ENCODE results near the gene PPID. TPM values are rescaled to one million over a fixed set of nuclear protein-coding genes. Genes with fewer than 3 reads are reported as not detected.

PPID gene
- total RNA-seq, 1 experiment from 2014 or later = 125 TPM

Other genes starting within 250 kb of the PPID start
- not detected in 2 replicates for gene RXFP1, start 201.5 kb downstream of the PPID start, total RNA-seq (2014; rRNA removed; shearing (Covaris generic); ENCODE audit: low replicate concordance)
- gene C4orf46, start 51.5 kb downstream of the PPID start, total RNA-seq (2014; rRNA removed; shearing (Covaris generic); ENCODE audit: low replicate concordance) = 96.1 and 152 TPM in 2 replicates
- gene ETFDH, start 51.1 kb downstream of the PPID start, total RNA-seq (2014; rRNA removed; shearing (Covaris generic); ENCODE audit: low replicate concordance) = 117 and 228 TPM in 2 replicates
- 7.7 and 11.1 TPM in 2 replicates for gene FNIP2, start 45.6 kb upstream of the PPID start, total RNA-seq (2014; rRNA removed; shearing (Covaris generic); ENCODE audit: low replicate concordance)